GM08714 (cell line): ENCODE results near the gene DENND4B.
"Not testable (repeated sequence)": the region's sequence is repeated elsewhere in the genome, so short reads cannot be mapped to it uniquely, and the experiment has no call there.

Experiments used
- H3K4me3 ChIP-seq: fragments of 200-500 bp; sonication (Bioruptor generic); 2 replicates; pipeline ENCODE4 v1.5.1; 2014; ENCODE audit warnings: mild to moderate bottlenecking, low read length, inconsistent platforms
- ZNF274 ChIP-seq: IDR thresholded peaks from 2 replicates; pipeline ENCODE4 v1.6.1; 2012; ENCODE audit warnings: mild to moderate bottlenecking, low read depth, low read length

DENND4B gene

GRCh38 chr1:153919876-153920852 is 26.4 kb downstream of the DENND4B start:
- no peak for TF ChIP-seq ZNF274
- peak overlapping the region; percentile 73 for H3K4me3 ChIP-seq

- no peak overlapping the region for H3K4me3 ChIP-seq
- TF ChIP-seq ZNF274, result no peak
Measured at GRCh38 chr1:153916297-153916696, 30.2 kb downstream of the DENND4B start.

GRCh38 chr1:153912349-153912748 is 34.2 kb downstream of the DENND4B start:
- H3K4me3 ChIP-seq, result no peak overlapping the region
- TF ChIP-seq ZNF274, result no peak

- not testable (repeated sequence) for H3K4me3 ChIP-seq
Measured at GRCh38 chr1:153910560-153910959, 36.0 kb downstream of the DENND4B start.

GRCh38 chr1:153908071-153908470 is 38.4 kb downstream of the DENND4B start:
- TF ChIP-seq ZNF274, result no peak
- no peak overlapping the region for H3K4me3 ChIP-seq

- no peak for TF ChIP-seq ZNF274
- H3K4me3 ChIP-seq, result no peak overlapping the region
Measured at GRCh38 chr1:153907134-153907533, 39.4 kb downstream of the DENND4B start.

GRCh38 chr1:153906396-153906795 is 40.1 kb downstream of the DENND4B start:
- TF ChIP-seq ZNF274, result no peak
- no peak overlapping the region for H3K4me3 ChIP-seq

GRCh38 chr1:153905908-153906307 is 40.6 kb downstream of the DENND4B start:
- H3K4me3 ChIP-seq, result not testable (repeated sequence)

- no peak overlapping the region for H3K4me3 ChIP-seq
- no peak for TF ChIP-seq ZNF274
Measured at GRCh38 chr1:153903841-153904455, 42.6 kb downstream of the DENND4B start.

- no peak for TF ChIP-seq ZNF274
- H3K4me3 ChIP-seq, result no peak overlapping the region
Measured at GRCh38 chr1:153899509-153899908, 47.0 kb downstream of the DENND4B start.

GRCh38 chr1:153895866-153896265 is 50.7 kb downstream of the DENND4B start:
- not testable (repeated sequence) for H3K4me3 ChIP-seq

- not testable (repeated sequence) for H3K4me3 ChIP-seq
Measured at GRCh38 chr1:153891042-153891441, 55.5 kb downstream of the DENND4B start.

- no peak for TF ChIP-seq ZNF274
- no peak overlapping the region; the same call in 1 of the 2 replicates for H3K4me3 ChIP-seq
Measured at GRCh38 chr1:153888533-153888932, 58.0 kb downstream of the DENND4B start.

- no peak for TF ChIP-seq ZNF274
- no peak overlapping the region for H3K4me3 ChIP-seq
Measured at GRCh38 chr1:153886127-153886526, 60.4 kb downstream of the DENND4B start.

- H3K4me3 ChIP-seq, result no peak overlapping the region
- TF ChIP-seq ZNF274, result no peak
Measured at GRCh38 chr1:153883223-153883622, 63.3 kb downstream of the DENND4B start.
